Vagina (tissue), 2 donors: ENCODE measurements around the gene SLC25A19. TPM values are rescaled to one million over a fixed set of nuclear protein-coding genes. Genes with fewer than 3 reads are reported as not detected.

Experiments used
- DNase-seq, 2 donors: peaks; one replicate each; pipeline ENCODE4 v3.0.0-alpha.2; 2017; ENCODE audit errors: extremely low spot score in 2 of 2
- H3K27ac ChIP-seq: fragments of 200-600 bp; sonication (generic); one replicate; pipeline ENCODE4 v1.5.1; 2019
- H3K27me3 ChIP-seq: fragments of 200-600 bp; sonication (generic); one replicate; pipeline ENCODE4 v1.5.1; 2019
- H3K36me3 ChIP-seq, 2 donors: fragments of 200-600 bp; sonication (generic); one replicate each; pipeline ENCODE4 v1.5.1; 2017 to 2019
- H3K4me1 ChIP-seq: fragments of 200-600 bp; sonication (generic); one replicate; pipeline ENCODE4 v1.5.1; 2019
- H3K4me3 ChIP-seq, 2 donors: fragments of 200-600 bp; sonication (generic); 1 replicate in 1 of 2; 2 replicates in 1 of 2; pipeline ENCODE4 v1.5.1; 2016 to 2019
- H3K9me3 ChIP-seq: fragments of 200-600 bp; sonication (generic); one replicate; pipeline ENCODE4 v1.5.1; 2019
- POLR2A ChIP-seq, 2 donors: fragments of 450-650 bp; IDR thresholded peaks; one replicate each; pipeline ENCODE4 v1.6.1; 2017; ENCODE audit warnings: antibody characterized with exemption in 2 of 2, mild to moderate bottlenecking in 2 of 2, moderate library complexity in 2 of 2
- POLR2AphosphoS5 ChIP-seq, 2 donors: sonication (generic); formaldehyde crosslinking; IDR thresholded peaks; one replicate each; pipeline ENCODE4 v1.9.0; 2017; ENCODE audit warnings: antibody characterized with exemption in 2 of 2, mild to moderate bottlenecking in 2 of 2, low read depth in 1 of 2; ENCODE audit not compliant: insufficient read depth in 1 of 2
- intact Hi-C: fragments of 100-400 bp; cut with DNase I; formaldehyde crosslinking; loops from one replicate; pipeline ENCODE4 v1.15.1; 2023
- total RNA-seq: library from RNA; depleted of rRNA; stranded (reverse); fragments of >200 nt; gene quantifications from one replicate; pipeline ENCODE4 v1.2.3, GENCODE V29; 2016
- TF ChIP-seq, protein P1 (sequence below), 3 experiments: fragments of 450-650 bp in 2 of 3; fragments of 200-600 bp in 1 of 3; sonication (generic) in 1 of 3; IDR thresholded peaks; one replicate each; pipeline ENCODE4 v1.5.1; 2017 to 2019; ENCODE audit warnings: antibody characterized with exemption in 3 of 3, mild to moderate bottlenecking in 2 of 3, moderate library complexity in 2 of 3

The SLC25A19 gene
- total RNA-seq, 1 donor from 2014 or later = 16.7 TPM

DNA sequence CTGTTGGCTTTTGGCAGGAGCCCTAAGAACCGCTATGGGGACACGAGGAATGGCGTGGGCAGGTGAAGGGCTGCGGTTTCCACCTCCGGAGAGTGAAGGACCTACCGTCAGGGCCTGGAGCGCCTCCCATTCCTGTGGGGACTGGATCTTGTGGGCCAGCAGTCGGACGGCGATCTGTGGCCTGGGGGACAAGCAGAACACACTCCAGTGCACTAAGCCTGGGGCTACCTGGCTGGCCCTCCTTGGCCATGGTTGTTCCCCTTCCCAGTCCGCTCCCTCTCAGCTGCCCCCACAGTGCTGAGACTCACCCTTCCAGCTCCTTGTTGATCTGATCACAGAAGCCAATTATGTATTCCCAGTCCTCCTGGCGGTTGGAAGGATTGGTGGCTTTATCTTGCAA, 42.8 kb downstream of the SLC25A19 start:
- peaks cover 0 to 52% of the 10 kb centered on the region in 2 donors for H3K36me3 ChIP-seq
- no peaks in the 10 kb centered on the region for H3K9me3 ChIP-seq
- H3K4me3 ChIP-seq = no peak overlapping the region
- H3K4me1 ChIP-seq = peaks cover 12% of the 10 kb centered on the region
- no peak for DNase-seq
- no peak overlapping the region for H3K27ac ChIP-seq
- H3K27me3 ChIP-seq = no peaks in the 10 kb centered on the region
- intact Hi-C loops = no loop called here
- TF ChIP-seq POLR2A (IDR thresholded peaks at IDR 0.05) (no peak), POLR2AphosphoS5 (IDR thresholded peaks at IDR 0.05; ENCODE audit: insufficient read depth in 1 of 2, low read depth in 1 of 2) (no peak)
- TF ChIP-seq, protein P1, sequence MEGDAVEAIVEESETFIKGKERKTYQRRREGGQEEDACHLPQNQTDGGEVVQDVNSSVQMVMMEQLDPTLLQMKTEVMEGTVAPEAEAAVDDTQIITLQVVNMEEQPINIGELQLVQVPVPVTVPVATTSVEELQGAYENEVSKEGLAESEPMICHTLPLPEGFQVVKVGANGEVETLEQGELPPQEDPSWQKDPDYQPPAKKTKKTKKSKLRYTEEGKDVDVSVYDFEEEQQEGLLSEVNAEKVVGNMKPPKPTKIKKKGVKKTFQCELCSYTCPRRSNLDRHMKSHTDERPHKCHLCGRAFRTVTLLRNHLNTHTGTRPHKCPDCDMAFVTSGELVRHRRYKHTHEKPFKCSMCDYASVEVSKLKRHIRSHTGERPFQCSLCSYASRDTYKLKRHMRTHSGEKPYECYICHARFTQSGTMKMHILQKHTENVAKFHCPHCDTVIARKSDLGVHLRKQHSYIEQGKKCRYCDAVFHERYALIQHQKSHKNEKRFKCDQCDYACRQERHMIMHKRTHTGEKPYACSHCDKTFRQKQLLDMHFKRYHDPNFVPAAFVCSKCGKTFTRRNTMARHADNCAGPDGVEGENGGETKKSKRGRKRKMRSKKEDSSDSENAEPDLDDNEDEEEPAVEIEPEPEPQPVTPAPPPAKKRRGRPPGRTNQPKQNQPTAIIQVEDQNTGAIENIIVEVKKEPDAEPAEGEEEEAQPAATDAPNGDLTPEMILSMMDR (IDR thresholded peaks at IDR 0.05) = no peak

DNA sequence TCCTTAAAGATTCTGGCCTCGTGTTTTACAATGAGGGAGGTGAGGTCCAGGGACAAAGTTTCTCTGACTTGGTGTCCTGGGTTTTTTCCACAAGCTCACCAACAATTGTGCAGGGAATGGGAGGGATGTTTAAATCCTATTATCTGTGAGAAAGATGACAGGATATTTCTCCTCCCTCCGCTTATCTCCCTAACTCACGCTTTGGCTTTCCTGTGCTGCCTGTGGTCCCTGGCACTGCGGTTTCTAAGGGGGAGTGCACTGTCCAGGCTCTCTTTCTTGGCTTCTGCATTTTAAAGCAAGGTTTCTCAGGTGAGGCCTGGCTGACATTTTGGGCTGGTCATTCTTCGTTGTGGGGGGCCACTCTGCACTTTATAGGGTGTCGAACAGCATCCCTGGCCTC, 44.2 kb downstream of the SLC25A19 start:
- Histone ChIP-seq H3K27me3 (no peaks in the 10 kb centered on the region), H3K36me3 (peaks cover 0 to 66% of the 10 kb centered on the region in 2 donors), H3K27ac (no peak overlapping the region), H3K4me3 (no peak overlapping the region), H3K9me3 (no peaks in the 10 kb centered on the region), H3K4me1 (peaks cover 4% of the 10 kb centered on the region)
- intact Hi-C loops = no loop called here
- no peak for DNase-seq
- TF ChIP-seq POLR2AphosphoS5 (IDR thresholded peaks at IDR 0.05; ENCODE audit: insufficient read depth in 1 of 2, low read depth in 1 of 2) = no peak
- TF ChIP-seq, protein P1 (IDR thresholded peaks at IDR 0.05) = no peak
- TF ChIP-seq POLR2A (IDR thresholded peaks at IDR 0.05) = no peak

DNA sequence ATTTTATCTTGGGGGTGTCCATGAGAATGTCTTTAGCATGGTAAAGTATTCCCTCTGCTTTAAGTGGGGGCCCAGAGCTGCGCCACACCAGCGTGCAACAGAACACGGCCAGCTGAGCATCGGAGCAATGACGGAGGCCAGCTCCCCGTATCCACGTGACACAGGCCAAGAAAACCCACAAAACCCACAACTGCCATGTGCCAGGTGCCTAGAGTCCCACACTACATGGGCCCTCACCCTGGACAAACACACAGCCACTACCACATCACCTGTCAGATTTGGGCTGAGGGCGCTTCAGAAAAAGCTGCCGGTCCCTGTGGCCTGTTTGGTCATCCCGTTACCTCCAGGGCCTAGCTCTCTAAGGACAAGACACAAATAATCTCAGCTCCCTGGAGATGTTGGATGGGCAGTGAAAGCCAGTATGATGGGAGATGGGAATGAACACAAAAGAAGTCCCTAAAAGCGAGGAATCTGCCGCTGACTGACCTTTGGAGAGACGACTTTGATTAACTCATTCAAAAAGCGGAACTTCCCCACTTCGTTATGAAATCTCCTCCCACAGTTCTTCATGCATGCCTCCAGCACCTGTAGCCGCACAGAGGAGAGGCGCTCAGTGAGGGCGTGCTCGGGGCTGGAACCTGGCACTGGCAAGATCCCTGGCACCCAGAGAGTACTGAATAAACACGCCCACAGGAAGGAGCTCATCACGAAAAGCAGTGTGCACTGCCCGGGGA, 44.9 kb downstream of the SLC25A19 start:
- no peaks in the 10 kb centered on the region for H3K27me3 ChIP-seq
- no peak for DNase-seq
- H3K4me3 ChIP-seq = no peak overlapping the region
- H3K36me3 ChIP-seq = peaks cover 0 to 73% of the 10 kb centered on the region in 2 donors
- H3K9me3 ChIP-seq = no peaks in the 10 kb centered on the region
- intact Hi-C loops = no loop called here
- TF ChIP-seq POLR2A (IDR thresholded peaks at IDR 0.05) = no peak
- H3K4me1 ChIP-seq = no peaks in the 10 kb centered on the region
- no peak overlapping the region for H3K27ac ChIP-seq

DNA sequence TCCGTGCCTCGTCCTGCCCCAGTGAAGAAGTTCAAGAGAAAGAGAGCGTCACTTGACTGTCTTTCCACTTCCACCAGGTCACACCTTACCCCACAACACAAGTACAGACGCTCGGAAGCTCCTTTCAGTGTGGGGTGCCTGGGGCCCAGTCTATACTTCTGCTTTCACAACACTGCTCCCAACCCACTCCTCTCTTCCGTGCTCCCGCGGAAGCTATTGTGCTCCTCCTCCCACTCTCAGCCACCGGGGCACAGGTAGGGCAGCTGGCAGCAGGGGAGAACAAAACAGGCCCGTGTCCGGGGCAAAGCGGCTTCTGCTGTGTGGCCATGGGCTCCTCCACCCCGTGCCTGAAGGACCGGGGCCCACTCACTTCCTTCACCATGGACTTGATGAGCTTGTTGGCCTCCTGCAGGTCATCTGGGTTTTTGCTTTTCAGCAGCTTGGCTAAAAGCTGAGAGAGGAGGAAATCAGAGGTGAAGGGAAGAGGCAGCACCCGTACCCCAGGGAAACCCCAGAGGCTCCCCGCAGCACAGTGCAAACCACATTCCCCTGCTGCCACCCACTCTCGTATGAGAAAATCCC, 46.7 kb downstream of the SLC25A19 start:
- no peaks in the 10 kb centered on the region for H3K4me1 ChIP-seq
- no peak overlapping the region for H3K27ac ChIP-seq
- no peak for DNase-seq
- H3K27me3 ChIP-seq = no peaks in the 10 kb centered on the region
- intact Hi-C loops = no loop called here
- TF ChIP-seq POLR2A (IDR thresholded peaks at IDR 0.05) (no peak), POLR2AphosphoS5 (IDR thresholded peaks at IDR 0.05; ENCODE audit: insufficient read depth in 1 of 2, low read depth in 1 of 2) (no peak)
- TF ChIP-seq, protein P1 (IDR thresholded peaks at IDR 0.05) = no peak
- no peak overlapping the region for H3K4me3 ChIP-seq
- H3K9me3 ChIP-seq = no peaks in the 10 kb centered on the region
- peaks cover 0 to 83% of the 10 kb centered on the region in 2 donors for H3K36me3 ChIP-seq

DNA sequence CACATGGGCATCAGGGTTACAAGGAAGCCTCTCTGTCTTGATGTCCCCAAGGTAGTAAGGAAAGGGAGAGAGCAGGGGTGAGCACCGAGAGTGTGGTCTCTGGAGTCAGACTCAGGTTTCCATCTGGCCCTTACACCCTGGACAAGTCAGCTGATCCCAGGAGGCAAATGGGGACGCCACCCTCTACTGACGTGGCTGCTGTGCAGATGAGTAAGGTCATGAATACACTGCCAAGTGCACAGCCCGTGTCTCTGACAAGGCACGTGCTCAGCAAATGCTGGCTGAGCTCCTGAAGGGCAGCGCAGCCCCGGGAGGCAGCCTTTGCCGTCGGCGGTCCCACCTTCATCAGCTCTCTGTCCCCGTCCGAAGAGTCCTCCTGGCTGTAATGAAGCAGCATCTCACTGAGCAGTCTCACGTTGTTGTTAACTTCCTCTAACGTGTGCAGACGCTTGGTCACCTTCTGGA, 47.2 kb downstream of the SLC25A19 start:
- H3K4me1 ChIP-seq = no peaks in the 10 kb centered on the region
- DNase-seq = no peak
- intact Hi-C loops = no loop called here
- H3K4me3 ChIP-seq = no peak overlapping the region
- no peaks in the 10 kb centered on the region for H3K27me3 ChIP-seq
- no peak for TF ChIP-seq POLR2AphosphoS5 (IDR thresholded peaks at IDR 0.05; ENCODE audit: insufficient read depth in 1 of 2, low read depth in 1 of 2)
- no peak for TF ChIP-seq POLR2A (IDR thresholded peaks at IDR 0.05)
- TF ChIP-seq, protein P1 (IDR thresholded peaks at IDR 0.05) = no peak
- H3K9me3 ChIP-seq = no peaks in the 10 kb centered on the region
- H3K36me3 ChIP-seq = peaks cover 0 to 89% of the 10 kb centered on the region in 2 donors
- no peak overlapping the region for H3K27ac ChIP-seq
